DMS53 (cell line): ENCODE results near the gene SNAP47.

Experiments used
- DNase-seq: peaks from one replicate; lab custom pipeline; 2025; lab: John Stamatoyannopoulos, UW

SNAP47 gene

GRCh38 chr1:227749225-227749624 lies 14.0 kb downstream of the SNAP47 start:
- DNase-seq: no peak

- DNase-seq: no peak
These were observed 14.9 kb downstream of the SNAP47 start for GRCh38 chr1:227749916-227750710.

- no peak for DNase-seq
These were observed 18.9 kb downstream of the SNAP47 start for GRCh38 chr1:227753999-227754711.

- no peak for DNase-seq
These were observed 19.7 kb downstream of the SNAP47 start for GRCh38 chr1:227754958-227755357.

- DNase-seq: no peak
These were observed 21.1 kb downstream of the SNAP47 start for GRCh38 chr1:227756172-227756959.

- no peak for DNase-seq
These were observed 22.5 kb downstream of the SNAP47 start for GRCh38 chr1:227757781-227758180.

- no peak for DNase-seq
These were observed 23.1 kb downstream of the SNAP47 start for GRCh38 chr1:227758366-227758765.

GRCh38 chr1:227759341-227760300 lies 24.4 kb downstream of the SNAP47 start:
- peak; percentile 83 for DNase-seq

- DNase-seq: no peak
These were observed 25.1 kb downstream of the SNAP47 start for GRCh38 chr1:227760377-227760776.

GRCh38 chr1:227761621-227762230 lies 26.5 kb downstream of the SNAP47 start:
- DNase-seq: no peak

- DNase-seq: peak; percentile 96
These were observed 27.1 kb downstream of the SNAP47 start for GRCh38 chr1:227762231-227762911.

- peak; percentile 36 for DNase-seq
These were observed 28.2 kb downstream of the SNAP47 start for GRCh38 chr1:227763246-227764018.

- peak; percentile 49 for DNase-seq
These were observed 28.8 kb downstream of the SNAP47 start for GRCh38 chr1:227764019-227764391.

GRCh38 chr1:227765261-227766014 lies 30.2 kb downstream of the SNAP47 start:
- DNase-seq: peak; percentile 60

GRCh38 chr1:227766015-227766634 lies 30.9 kb downstream of the SNAP47 start:
- DNase-seq: peak; percentile 99

GRCh38 chr1:227766653-227767277 lies 31.5 kb downstream of the SNAP47 start:
- peak; percentile 89 for DNase-seq

- DNase-seq: no peak
These were observed 32.3 kb downstream of the SNAP47 start for GRCh38 chr1:227767401-227768124.
